ENCODE results near the gene TOR1AIP2. TPM values are rescaled to one million over a fixed set of nuclear protein-coding genes. Genes with fewer than 3 reads are reported as not detected.

The TOR1AIP2 gene
- total and polyA plus RNA-seq, 3 experiments from 2014 or later = 10.1 to 71.6 (median 71.4) TPM

- POLR2A ChIA-PET = interaction anchor here (0.6 to 3.8 kb wide), 12 partner anchors 11 to 619 kb away, joined by 3 to 47 read pairs (median 5); partner anchors contain the start of genes ACBD6, AXDND1, CEP350 and QSOX1
- DNase-seq = peak in 3 of 5 donors; percentile 28 to 69 (median 36)
Observed at GRCh38 chr1:179883040-179883744, 5.6 kb upstream of the TOR1AIP2 start.

GRCh38 chr1:179882253-179883039, 4.8 kb upstream of the TOR1AIP2 start, which contains the start of gene TOR1AIP1:
TSS of gene TOR1AIP1 (plus strand) at chr1:179882285. CDS start at chr1:179882503, 218 bp downstream.
- Histone ChIP-seq H3K9me3 (ENCODE audit: low read length) (no peaks in the 10 kb centered on the region), H3K4me1 (ENCODE audit: insufficient read depth, low read length) (peaks cover 51% of the 10 kb centered on the region), H3K27ac (ENCODE audit: low read depth, low read length) (peak within 1 kb of the TSS; percentile 100), H3K36me3 (ENCODE audit: insufficient read depth, low read length) (peaks cover 8% of the 10 kb centered on the region), H3K27me3 (ENCODE audit: insufficient read depth, low read length, poor library complexity, severe bottlenecking) (no peaks in the 10 kb centered on the region), H3K4me3 (ENCODE audit: low read length) (peak within 1 kb of the TSS; percentile 98)
- Mint-ChIP-seq H3K36me3 (peaks cover 4 to 56% (median 5%) of the 10 kb centered on the region in 3 donors), H3K27ac (peak within 1 kb of the TSS; percentile 99 to 100 (median 100)), H3K4me3 (peak within 1 kb of the TSS; percentile 93 to 98 (median 95)), H3K9me3 (no peaks in the 10 kb centered on the region), H3K4me1 (peaks cover 58 to 77% (median 72%) of the 10 kb centered on the region in 3 donors), H3K27me3 (no peaks in the 10 kb centered on the region)
- CTCF ChIA-PET = interaction anchor here (1.1 to 3.1 kb wide), 5 partner anchors 15 to 297 kb away, joined by 3 to 18 read pairs (median 10); partner anchors contain the start of gene CEP350
- DNase-seq = peak; percentile 95 to 99 (median 98)
- POLR2A ChIA-PET = interaction anchor here (0.8 to 3.8 kb wide), 12 partner anchors 12 to 620 kb away, joined by 3 to 47 read pairs (median 4); partner anchors contain the start of genes ACBD6, AXDND1, CEP350 and QSOX1

More at GRCh38 chr1:179883040-179883744, 5.6 kb upstream of the TOR1AIP2 start:
- H3K9me3 ChIP-seq (ENCODE audit: low read length) = no peaks in the 10 kb centered on the region
- CTCF ChIA-PET = interaction anchor here (1.1 to 3.1 kb wide), 5 partner anchors 14 to 296 kb away, joined by 3 to 18 read pairs (median 10); partner anchors contain the start of gene CEP350
- H3K27ac Mint-ChIP-seq = peak overlapping the region; percentile 99 to 100 (median 100)
- H3K27me3 ChIP-seq (ENCODE audit: insufficient read depth, low read length, poor library complexity, severe bottlenecking) = no peaks in the 10 kb centered on the region
- peaks cover 59 to 77% (median 72%) of the 10 kb centered on the region in 3 donors for H3K4me1 Mint-ChIP-seq
- H3K27ac ChIP-seq (ENCODE audit: low read depth, low read length) = peak overlapping the region; percentile 100
- no peaks in the 10 kb centered on the region for H3K9me3 Mint-ChIP-seq
- H3K4me3 ChIP-seq (ENCODE audit: low read length) = peak overlapping the region; percentile 98
- H3K4me3 Mint-ChIP-seq = peak overlapping the region; percentile 93 to 98 (median 95)
- peaks cover 53% of the 10 kb centered on the region for H3K4me1 ChIP-seq (ENCODE audit: insufficient read depth, low read length)
- peaks cover 10% of the 10 kb centered on the region for H3K36me3 ChIP-seq (ENCODE audit: insufficient read depth, low read length)
- peaks cover 4 to 61% (median 5%) of the 10 kb centered on the region in 3 donors for H3K36me3 Mint-ChIP-seq
- no peaks in the 10 kb centered on the region for H3K27me3 Mint-ChIP-seq

GRCh38 chr1:179881642-179882252, 4.1 kb upstream of the TOR1AIP2 start:
- peaks cover 4 to 49% (median 5%) of the 10 kb centered on the region in 3 donors for H3K36me3 Mint-ChIP-seq
- H3K27me3 ChIP-seq (ENCODE audit: insufficient read depth, low read length, poor library complexity, severe bottlenecking) = no peaks in the 10 kb centered on the region

GRCh38 chr1:179879797-179880196, 2.2 kb upstream of the TOR1AIP2 start:
- H3K9me3 ChIP-seq (ENCODE audit: low read length) = no peaks in the 10 kb centered on the region
- peaks cover 0 to 37% (median 4%) of the 10 kb centered on the region in 3 donors for H3K36me3 Mint-ChIP-seq
- peak overlapping the region in 5 of 8 donors; percentile 1 to 87 (median 19) for H3K27ac Mint-ChIP-seq
- H3K9me3 Mint-ChIP-seq = no peaks in the 10 kb centered on the region
- ChIA-PET POLR2A (interaction anchor here (0.5 kb wide), 2 partner anchors 229 to 622 kb away, joined by 3 read pairs; no protein-coding TSS in a partner anchor), CTCF (interaction anchor here (0.9 to 1.3 kb wide), 3 partner anchors 12 to 71 kb away, joined by 3 read pairs; no protein-coding TSS in a partner anchor)
- H3K4me1 Mint-ChIP-seq = peaks cover 51 to 69% (median 66%) of the 10 kb centered on the region in 3 donors
- peak overlapping the region in 1 of 7 donors; percentile 16 for H3K4me3 Mint-ChIP-seq
- peaks cover 42% of the 10 kb centered on the region for H3K4me1 ChIP-seq (ENCODE audit: insufficient read depth, low read length)
- H3K27me3 ChIP-seq (ENCODE audit: insufficient read depth, low read length, poor library complexity, severe bottlenecking) = no peaks in the 10 kb centered on the region
- no peaks in the 10 kb centered on the region for H3K27me3 Mint-ChIP-seq
- no peak overlapping the region for H3K4me3 ChIP-seq (ENCODE audit: low read length)
- H3K36me3 ChIP-seq (ENCODE audit: insufficient read depth, low read length) = peaks cover 4% of the 10 kb centered on the region
- H3K27ac ChIP-seq (ENCODE audit: low read depth, low read length) = no peak overlapping the region
- no peak for DNase-seq

More at GRCh38 chr1:179881642-179882252, 4.1 kb upstream of the TOR1AIP2 start:
- ChIA-PET POLR2A (interaction anchor here (0.8 to 3.8 kb wide), 9 partner anchors 14 to 516 kb away, joined by 3 to 47 read pairs (median 4); partner anchors contain the start of genes AXDND1, CEP350 and QSOX1), CTCF (interaction anchor here (1.1 to 3.1 kb wide), 4 partner anchors 15 to 297 kb away, joined by 4 to 18 read pairs (median 12); partner anchors contain the start of gene CEP350)
- Mint-ChIP-seq H3K4me3 (peak overlapping the region; percentile 93 to 98 (median 95)), H3K9me3 (no peaks in the 10 kb centered on the region), H3K27me3 (no peaks in the 10 kb centered on the region), H3K4me1 (peaks cover 54 to 73% (median 67%) of the 10 kb centered on the region in 3 donors), H3K27ac (peak overlapping the region; percentile 99 to 100 (median 100))
- peak overlapping the region; percentile 100 for H3K27ac ChIP-seq (ENCODE audit: low read depth, low read length)
- no peak for DNase-seq
- peak overlapping the region; percentile 94 for H3K4me3 ChIP-seq (ENCODE audit: low read length)
- H3K4me1 ChIP-seq (ENCODE audit: insufficient read depth, low read length) = peaks cover 49% of the 10 kb centered on the region
- peaks cover 8% of the 10 kb centered on the region for H3K36me3 ChIP-seq (ENCODE audit: insufficient read depth, low read length)
- no peaks in the 10 kb centered on the region for H3K9me3 ChIP-seq (ENCODE audit: low read length)

GRCh38 chr1:179876300-179876715, 1.3 kb downstream of the TOR1AIP2 start:
- Histone ChIP-seq H3K4me1 (ENCODE audit: insufficient read depth, low read length) (peaks cover 25% of the 10 kb centered on the region), H3K27me3 (ENCODE audit: insufficient read depth, low read length, poor library complexity, severe bottlenecking) (no peaks in the 10 kb centered on the region), H3K36me3 (ENCODE audit: insufficient read depth, low read length) (peaks cover 7% of the 10 kb centered on the region), H3K4me3 (ENCODE audit: low read length) (no peak overlapping the region), H3K9me3 (ENCODE audit: low read length) (no peaks in the 10 kb centered on the region), H3K27ac (ENCODE audit: low read depth, low read length) (peak overlapping the region; percentile 85)
- Mint-ChIP-seq H3K4me3 (peak overlapping the region; percentile 84 to 98 (median 93)), H3K27ac (peak overlapping the region in 6 of 8 donors; percentile 11 to 82 (median 78)), H3K4me1 (peaks cover 47 to 72% (median 69%) of the 10 kb centered on the region in 3 donors), H3K36me3 (peaks cover 0 to 33% (median 10%) of the 10 kb centered on the region in 3 donors), H3K9me3 (no peaks in the 10 kb centered on the region), H3K27me3 (no peaks in the 10 kb centered on the region)
- no peak for DNase-seq
- POLR2A ChIA-PET = no interaction called here
- CTCF ChIA-PET = interaction anchor here (1.0 to 2.6 kb wide), 4 partner anchors 9 to 66 kb away, joined by 3 to 13 read pairs (median 3); no protein-coding TSS in a partner anchor

GRCh38 chr1:179875596-179876299, 1.9 kb downstream of the TOR1AIP2 start:
- POLR2A ChIA-PET = no interaction called here
- peaks cover 22% of the 10 kb centered on the region for H3K4me1 ChIP-seq (ENCODE audit: insufficient read depth, low read length)
- peak overlapping the region in 2 of 7 donors; percentile 13 to 56 for H3K4me3 Mint-ChIP-seq
- H3K27ac ChIP-seq (ENCODE audit: low read depth, low read length) = no peak overlapping the region
- peaks cover 0 to 33% (median 10%) of the 10 kb centered on the region in 3 donors for H3K36me3 Mint-ChIP-seq
- no peaks in the 10 kb centered on the region for H3K27me3 ChIP-seq (ENCODE audit: insufficient read depth, low read length, poor library complexity, severe bottlenecking)
- peaks cover 7% of the 10 kb centered on the region for H3K36me3 ChIP-seq (ENCODE audit: insufficient read depth, low read length)
- no peaks in the 10 kb centered on the region for H3K9me3 ChIP-seq (ENCODE audit: low read length)
- DNase-seq = no peak
- no peaks in the 10 kb centered on the region for H3K9me3 Mint-ChIP-seq
- peaks cover 46 to 75% (median 70%) of the 10 kb centered on the region in 3 donors for H3K4me1 Mint-ChIP-seq
- H3K4me3 ChIP-seq (ENCODE audit: low read length) = no peak overlapping the region
- H3K27ac Mint-ChIP-seq = peak overlapping the region in 1 of 8 donors; percentile 27
- CTCF ChIA-PET = interaction anchor here (0.8 to 2.6 kb wide), 5 partner anchors 8 to 290 kb away, joined by 3 to 13 read pairs (median 3); no protein-coding TSS in a partner anchor
- no peaks in the 10 kb centered on the region for H3K27me3 Mint-ChIP-seq
